ENCODE results near the gene FDXACB1. TPM values are rescaled to one million over a fixed set of nuclear protein-coding genes. Genes with fewer than 3 reads are reported as not detected.

FDXACB1 gene
- total RNA-seq, 1 donor from 2014 or later, result 1.6 TPM

- Mint-ChIP-seq H3K27me3 (ENCODE audit: unreplicated experiment) (peaks cover 6% of the 10 kb centered on the region), H3K9me3 (ENCODE audit: unreplicated experiment) (no peaks in the 10 kb centered on the region), H3K4me3 (ENCODE audit: unreplicated experiment) (no peak overlapping the region), H3K27ac (ENCODE audit: unreplicated experiment) (no peak overlapping the region), H3K36me3 (ENCODE audit: unreplicated experiment) (no peaks in the 10 kb centered on the region), H3K4me1 (ENCODE audit: low read depth, unreplicated experiment) (peaks cover 7% of the 10 kb centered on the region)
- no peak for DNase-seq
- no peak for TF ChIP-seq CTCF (IDR thresholded peaks at IDR 0.05; ENCODE audit: partially characterized antibody, unreplicated experiment)
These were observed 3.2 kb upstream of the FDXACB1 start for GRCh38 chr11:111882202-111882601.

- no peaks in the 10 kb centered on the region for H3K36me3 Mint-ChIP-seq (ENCODE audit: unreplicated experiment)
- no peak for TF ChIP-seq CTCF (IDR thresholded peaks at IDR 0.05; ENCODE audit: partially characterized antibody, unreplicated experiment)
- H3K27ac Mint-ChIP-seq (ENCODE audit: unreplicated experiment), result peak overlapping the region; percentile 98
- peaks cover 7% of the 10 kb centered on the region for H3K4me1 Mint-ChIP-seq (ENCODE audit: low read depth, unreplicated experiment)
- DNase-seq, result no peak
- H3K9me3 Mint-ChIP-seq (ENCODE audit: unreplicated experiment), result no peaks in the 10 kb centered on the region
- H3K27me3 Mint-ChIP-seq (ENCODE audit: unreplicated experiment), result peaks cover 6% of the 10 kb centered on the region
- peak overlapping the region; percentile 90 for H3K4me3 Mint-ChIP-seq (ENCODE audit: unreplicated experiment)
These were observed 634 bp upstream of the FDXACB1 start for GRCh38 chr11:111879637-111879960.

GRCh38 chr11:111878385-111878848, 548 bp downstream of the FDXACB1 start:
- TF ChIP-seq CTCF (IDR thresholded peaks at IDR 0.05; ENCODE audit: partially characterized antibody, unreplicated experiment), result no peak
- H3K27me3 Mint-ChIP-seq (ENCODE audit: unreplicated experiment), result peaks cover 6% of the 10 kb centered on the region
- DNase-seq, result no peak
- peak overlapping the region; percentile 98 for H3K27ac Mint-ChIP-seq (ENCODE audit: unreplicated experiment)
- peaks cover 7% of the 10 kb centered on the region for H3K4me1 Mint-ChIP-seq (ENCODE audit: low read depth, unreplicated experiment)
- peak overlapping the region; percentile 90 for H3K4me3 Mint-ChIP-seq (ENCODE audit: unreplicated experiment)
- no peaks in the 10 kb centered on the region for H3K36me3 Mint-ChIP-seq (ENCODE audit: unreplicated experiment)
- H3K9me3 Mint-ChIP-seq (ENCODE audit: unreplicated experiment), result no peaks in the 10 kb centered on the region

GRCh38 chr11:111871693-111872161, 7.2 kb downstream of the FDXACB1 start:
- H3K27me3 Mint-ChIP-seq (ENCODE audit: unreplicated experiment), result peaks cover 8% of the 10 kb centered on the region
- peaks cover 3% of the 10 kb centered on the region for H3K4me1 Mint-ChIP-seq (ENCODE audit: low read depth, unreplicated experiment)
- H3K27ac Mint-ChIP-seq (ENCODE audit: unreplicated experiment), result peak overlapping the region; percentile 13
- no peaks in the 10 kb centered on the region for H3K36me3 Mint-ChIP-seq (ENCODE audit: unreplicated experiment)
- TF ChIP-seq CTCF (IDR thresholded peaks at IDR 0.05; ENCODE audit: partially characterized antibody, unreplicated experiment), result no peak
- H3K9me3 Mint-ChIP-seq (ENCODE audit: unreplicated experiment), result no peaks in the 10 kb centered on the region
- H3K4me3 Mint-ChIP-seq (ENCODE audit: unreplicated experiment), result peak overlapping the region; percentile 73
- no peak for DNase-seq

- no peaks in the 10 kb centered on the region for H3K9me3 Mint-ChIP-seq (ENCODE audit: unreplicated experiment)
- H3K27ac Mint-ChIP-seq (ENCODE audit: unreplicated experiment), result peak within 1 kb of the TSS; percentile 85
- H3K27me3 Mint-ChIP-seq (ENCODE audit: unreplicated experiment), result peaks cover 8% of the 10 kb centered on the region
- peaks cover 3% of the 10 kb centered on the region for H3K4me1 Mint-ChIP-seq (ENCODE audit: low read depth, unreplicated experiment)
- H3K4me3 Mint-ChIP-seq (ENCODE audit: unreplicated experiment), result peak within 1 kb of the TSS; percentile 95
- H3K36me3 Mint-ChIP-seq (ENCODE audit: unreplicated experiment), result no peaks in the 10 kb centered on the region
- TF ChIP-seq CTCF (IDR thresholded peaks at IDR 0.05; ENCODE audit: partially characterized antibody, unreplicated experiment), result peak; percentile 21
- DNase-seq, result peak; percentile 91
These were observed 7.9 kb downstream of the FDXACB1 start, which contains the start of gene ALG9 for GRCh38 chr11:111870886-111871692. TSS of gene ALG9 (minus strand) at chr11:111871581. CDS start at chr11:111871482, 99 bp downstream.

All from glutamatergic neuron (in vitro differentiated cells).